Neural progenitor cell (in vitro differentiated cells): ENCODE results near the gene KCTD16. TPM values are rescaled to one million over a fixed set of nuclear protein-coding genes. Genes with fewer than 3 reads are reported as not detected.

Source experiments
- DNase-seq: peaks from one replicate; pipeline ENCODE4 v3.0.0-alpha.2; 2016; ENCODE audit warnings: low spot score
- H2AFZ ChIP-seq: fragments of 200-600 bp; sonication (generic); replicated peaks from 2 replicates; pipeline ENCODE4 v1.6.1; 2016; ENCODE audit warnings: antibody characterized with exemption
- H3F3A ChIP-seq: fragments of 200-600 bp; sonication (generic); 2 replicates; pipeline ENCODE4 v1.6.1; 2016; ENCODE audit warnings: antibody characterized with exemption, low read depth
- H3K27ac ChIP-seq: fragments of 200-600 bp; sonication (generic); 2 replicates; pipeline ENCODE4 v1.5.1; 2016; ENCODE audit warnings: mild to moderate bottlenecking
- H3K27me3 ChIP-seq: fragments of 200-600 bp; sonication (generic); 2 replicates; pipeline ENCODE4 v1.6.1; 2016; ENCODE audit warnings: mild to moderate bottlenecking, moderate library complexity
- H3K36me3 ChIP-seq: fragments of 200-600 bp; sonication (generic); 2 replicates; pipeline ENCODE4 v1.5.1; 2016
- H3K4me1 ChIP-seq: fragments of 200-600 bp; sonication (generic); 2 replicates; pipeline ENCODE4 v1.6.1; 2016; ENCODE audit warnings: mixed run types
- H3K4me2 ChIP-seq: fragments of 200-600 bp; sonication (generic); 2 replicates; pipeline ENCODE4 v1.6.1; 2016
- H3K4me3 ChIP-seq: fragments of 200-600 bp; sonication (generic); 2 replicates; pipeline ENCODE4 v1.5.1; 2016
- H3K79me2 ChIP-seq: fragments of 200-600 bp; sonication (generic); 2 replicates; pipeline ENCODE4 v1.6.1; 2016; ENCODE audit warnings: low read depth
- H3K9ac ChIP-seq: fragments of 200-600 bp; sonication (generic); 2 replicates; pipeline ENCODE4 v1.6.1; 2016
- H3K9me3 ChIP-seq: fragments of 200-600 bp; sonication (generic); 2 replicates; pipeline ENCODE4 v1.5.1; 2016; ENCODE audit warnings: low read depth
- H4K20me1 ChIP-seq: fragments of 200-600 bp; sonication (generic); 2 replicates; pipeline ENCODE4 v1.6.1; 2016; ENCODE audit warnings: low read depth
- H3K27ac Mint-ChIP-seq: 3 replicates; pipeline ENCODE4 v1.8.0; 2021; ENCODE audit warnings: mixed read lengths
- H3K27me3 Mint-ChIP-seq: 2 replicates; pipeline ENCODE4 v1.8.0; 2022; ENCODE audit warnings: low read depth, mild to moderate bottlenecking, inconsistent platforms, moderate library complexity, mixed read lengths; ENCODE audit not compliant: insufficient read depth
- H3K36me3 Mint-ChIP-seq: 3 replicates; pipeline ENCODE4 v1.8.0; 2021; ENCODE audit warnings: mixed read lengths
- H3K4me1 Mint-ChIP-seq: 3 replicates; pipeline ENCODE4 v1.8.0; 2021; ENCODE audit warnings: mixed read lengths
- H3K4me3 Mint-ChIP-seq: 3 replicates; pipeline ENCODE4 v1.8.0; 2021; ENCODE audit warnings: mild to moderate bottlenecking, moderate library complexity, mixed read lengths
- H3K9me3 Mint-ChIP-seq: 3 replicates; pipeline ENCODE4 v1.8.0; 2020; ENCODE audit warnings: mixed read lengths
- EZH2 ChIP-seq: fragments of 200-600 bp; sonication (generic); IDR thresholded peaks from 2 replicates; pipeline ENCODE4 v1.6.1; 2017; ENCODE audit warnings: antibody characterized with exemption, mild to moderate bottlenecking, moderate library complexity
- EZH2phosphoT487 ChIP-seq: fragments of 200-600 bp; sonication (generic); IDR thresholded peaks from 2 replicates; pipeline ENCODE4 v1.6.1; 2017; ENCODE audit warnings: antibody characterized with exemption
- total RNA-seq: library from RNA; depleted of rRNA; stranded (reverse); fragments of >200 nt; gene quantifications from 2 replicates; pipeline ENCODE4 v1.2.3, GENCODE V29; 2015; ENCODE audit warnings: low replicate concordance
- TF ChIP-seq, protein P1 (sequence below): fragments of 200-600 bp; sonication (generic); IDR thresholded peaks from 2 replicates; pipeline ENCODE4 v1.5.1; 2017; ENCODE audit warnings: antibody characterized with exemption, mild to moderate bottlenecking

KCTD16 gene
- total RNA-seq, 1 donor from 2014 or later = 1.6 TPM

DNA sequence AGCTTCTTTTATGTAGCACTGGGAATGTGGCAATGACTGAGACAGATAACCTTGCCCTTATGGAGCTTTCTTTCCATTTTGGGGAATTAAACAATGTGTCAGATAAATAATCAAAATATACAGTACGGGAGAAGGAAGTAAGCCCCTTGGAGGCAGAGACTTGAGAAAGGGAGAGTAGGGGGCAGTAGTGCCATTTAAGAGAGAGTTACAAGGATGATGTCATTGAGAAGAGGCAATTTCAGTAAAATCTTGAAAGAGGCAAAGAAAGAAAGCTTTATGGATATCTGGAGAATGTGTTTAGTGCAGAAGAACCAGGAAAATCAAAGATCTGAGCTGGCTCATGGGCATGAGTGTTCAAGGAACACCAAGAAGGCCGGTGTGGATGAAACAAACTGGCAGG is 77.3 kb downstream of the KCTD16 start:
- no peaks in the 10 kb centered on the region for H4K20me1 ChIP-seq
- H3K4me2 ChIP-seq = no peak overlapping the region
- no peaks in the 10 kb centered on the region for H3K36me3 ChIP-seq
- Mint-ChIP-seq H3K36me3 (no peaks in the 10 kb centered on the region), H3K27ac (no peak overlapping the region), H3K9me3 (no peaks in the 10 kb centered on the region), H3K4me3 (no peak overlapping the region), H3K27me3 (no peaks in the 10 kb centered on the region), H3K4me1 (no peaks in the 10 kb centered on the region)
- TF ChIP-seq, protein P1, sequence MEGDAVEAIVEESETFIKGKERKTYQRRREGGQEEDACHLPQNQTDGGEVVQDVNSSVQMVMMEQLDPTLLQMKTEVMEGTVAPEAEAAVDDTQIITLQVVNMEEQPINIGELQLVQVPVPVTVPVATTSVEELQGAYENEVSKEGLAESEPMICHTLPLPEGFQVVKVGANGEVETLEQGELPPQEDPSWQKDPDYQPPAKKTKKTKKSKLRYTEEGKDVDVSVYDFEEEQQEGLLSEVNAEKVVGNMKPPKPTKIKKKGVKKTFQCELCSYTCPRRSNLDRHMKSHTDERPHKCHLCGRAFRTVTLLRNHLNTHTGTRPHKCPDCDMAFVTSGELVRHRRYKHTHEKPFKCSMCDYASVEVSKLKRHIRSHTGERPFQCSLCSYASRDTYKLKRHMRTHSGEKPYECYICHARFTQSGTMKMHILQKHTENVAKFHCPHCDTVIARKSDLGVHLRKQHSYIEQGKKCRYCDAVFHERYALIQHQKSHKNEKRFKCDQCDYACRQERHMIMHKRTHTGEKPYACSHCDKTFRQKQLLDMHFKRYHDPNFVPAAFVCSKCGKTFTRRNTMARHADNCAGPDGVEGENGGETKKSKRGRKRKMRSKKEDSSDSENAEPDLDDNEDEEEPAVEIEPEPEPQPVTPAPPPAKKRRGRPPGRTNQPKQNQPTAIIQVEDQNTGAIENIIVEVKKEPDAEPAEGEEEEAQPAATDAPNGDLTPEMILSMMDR = peak; percentile 19
- TF ChIP-seq EZH2 = no peak
- no peak overlapping the region for H3K4me3 ChIP-seq
- no peak overlapping the region for H3K27ac ChIP-seq
- no peak overlapping the region for H3K9ac ChIP-seq
- peaks cover 10% of the 10 kb centered on the region for H3K4me1 ChIP-seq
- no peaks in the 10 kb centered on the region for H3K9me3 ChIP-seq
- H3K79me2 ChIP-seq = no peaks in the 10 kb centered on the region
- no peak for DNase-seq
- no peaks in the 10 kb centered on the region for H3F3A ChIP-seq
- no peak overlapping the region for H2AFZ ChIP-seq
- no peaks in the 10 kb centered on the region for H3K27me3 ChIP-seq

DNA sequence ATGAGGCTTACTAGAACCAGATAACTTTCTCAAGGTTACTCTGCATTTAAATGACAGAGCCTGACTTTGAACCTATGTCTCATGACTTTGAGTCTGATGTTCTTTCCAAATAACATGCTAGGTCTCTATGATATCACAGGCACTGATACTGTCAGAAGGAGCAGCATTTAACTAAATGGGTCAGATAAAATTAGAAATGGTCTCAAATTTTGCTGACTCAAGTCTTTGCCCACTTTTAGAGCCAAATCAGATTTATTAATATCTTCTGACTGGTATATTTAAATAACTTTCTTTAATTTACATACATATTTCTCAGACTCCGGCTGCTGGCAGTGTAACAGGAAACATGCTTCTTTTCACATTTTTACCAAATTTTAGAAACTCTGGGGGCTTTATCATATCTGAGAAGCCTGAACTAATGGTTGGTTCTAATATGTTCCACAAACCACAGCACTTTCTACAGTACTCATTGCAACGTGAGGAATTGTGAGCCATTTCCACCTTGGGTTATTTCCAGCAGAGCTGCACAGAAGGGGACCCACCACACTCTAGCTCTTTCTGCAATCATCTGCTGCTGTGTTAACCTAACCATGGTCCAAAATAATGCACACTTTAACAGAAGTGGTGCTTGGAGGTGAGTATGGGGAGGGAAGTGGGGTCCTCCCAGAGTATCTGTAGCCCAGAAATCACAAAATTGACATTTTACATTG is 79.2 kb downstream of the KCTD16 start:
- no peaks in the 10 kb centered on the region for H3K27me3 ChIP-seq
- H3K36me3 ChIP-seq = no peaks in the 10 kb centered on the region
- H2AFZ ChIP-seq = peak overlapping the region; percentile 51
- no peak for DNase-seq
- no peaks in the 10 kb centered on the region for H3K79me2 ChIP-seq
- H3K9me3 ChIP-seq = no peaks in the 10 kb centered on the region
- H3K9ac ChIP-seq = no peak overlapping the region
- H3K9me3 Mint-ChIP-seq = no peaks in the 10 kb centered on the region
- no peaks in the 10 kb centered on the region for H3K4me1 Mint-ChIP-seq
- TF ChIP-seq, protein P1 = no peak
- no peak overlapping the region for H3K4me2 ChIP-seq
- no peak overlapping the region for H3K4me3 ChIP-seq
- H3K27ac Mint-ChIP-seq = no peak overlapping the region
- H3K27ac ChIP-seq = no peak overlapping the region
- H3F3A ChIP-seq = no peaks in the 10 kb centered on the region
- H3K4me1 ChIP-seq = peaks cover 10% of the 10 kb centered on the region
- no peak overlapping the region for H3K4me3 Mint-ChIP-seq
- no peaks in the 10 kb centered on the region for H3K36me3 Mint-ChIP-seq
- no peaks in the 10 kb centered on the region for H3K27me3 Mint-ChIP-seq
- no peaks in the 10 kb centered on the region for H4K20me1 ChIP-seq

DNA sequence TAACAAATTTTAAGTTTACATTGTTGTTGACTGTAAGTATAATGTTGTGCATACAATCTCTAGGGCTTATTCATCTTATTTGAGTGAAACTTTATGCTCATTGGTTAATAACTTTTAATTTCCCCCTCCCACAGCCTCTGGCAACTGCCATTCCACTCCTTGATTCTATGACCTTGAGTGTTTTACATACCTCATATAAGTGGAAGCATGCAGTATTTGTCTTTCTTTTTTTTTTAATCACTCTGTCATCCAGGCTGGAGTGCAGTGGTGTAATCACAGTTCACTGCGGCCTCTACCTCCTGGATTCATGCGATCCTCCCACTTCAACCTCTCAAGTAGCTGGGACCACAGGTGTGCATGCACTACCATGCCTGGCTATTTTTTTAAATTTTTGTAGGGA is 83.9 kb downstream of the KCTD16 start:
- no peak for DNase-seq
- no peaks in the 10 kb centered on the region for H3K9me3 ChIP-seq

More for the DNA sequence above, 83.9 kb downstream of the KCTD16 start:
- Histone ChIP-seq H3K4me2 (no peak overlapping the region), H3K27ac (no peak overlapping the region), H4K20me1 (no peaks in the 10 kb centered on the region), H3K36me3 (no peaks in the 10 kb centered on the region), H3K9ac (no peak overlapping the region), H3K4me3 (no peak overlapping the region), H2AFZ (no peak overlapping the region), H3K4me1 (peaks cover 10% of the 10 kb centered on the region), H3K27me3 (no peaks in the 10 kb centered on the region), H3F3A (no peaks in the 10 kb centered on the region), H3K79me2 (no peaks in the 10 kb centered on the region)
- Mint-ChIP-seq H3K36me3 (no peaks in the 10 kb centered on the region), H3K4me1 (no peaks in the 10 kb centered on the region), H3K4me3 (no peak overlapping the region), H3K9me3 (no peaks in the 10 kb centered on the region), H3K27me3 (no peaks in the 10 kb centered on the region), H3K27ac (no peak overlapping the region)
- TF ChIP-seq EZH2 = no peak
- TF ChIP-seq, protein P1 = no peak
- TF ChIP-seq EZH2phosphoT487 = no peak
